Measurements from ENCODE around the gene NAP1L4.

- TF ChIP-seq CTCF (IDR thresholded peaks at IDR 0.05), result no peak
- TF ChIP-seq ZFX (IDR thresholded peaks at IDR 0.05; ENCODE audit: borderline replicate concordance), result no peak
These were observed 22.2 kb upstream of the NAP1L4 start for GRCh38 chr11:3014057-3014938.

All from 22Rv1 (cell line).